ENCODE data around the gene GJE1.

GJE1 gene

DNA sequence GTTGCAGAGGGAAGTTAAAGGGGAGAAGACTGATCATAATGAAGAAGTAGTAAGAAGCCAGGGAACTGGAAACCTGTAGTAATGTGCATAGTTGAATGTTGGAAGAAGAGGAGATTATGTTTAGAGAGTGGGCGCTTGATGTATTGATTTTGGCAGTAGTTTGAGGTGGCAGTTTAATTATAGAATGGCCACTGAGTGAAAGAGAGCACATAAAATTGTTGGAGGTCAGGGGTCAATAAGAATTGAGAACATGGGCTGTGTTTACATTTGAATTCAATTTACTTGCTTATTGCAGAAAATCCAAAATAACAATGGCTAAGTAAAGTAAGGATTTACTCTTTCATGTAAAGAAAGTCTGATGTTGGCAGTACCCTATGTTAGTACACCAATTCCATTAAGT lies 30.1 kb downstream of the GJE1 start:
- Histone ChIP-seq H3K9ac (no peak overlapping the region), H3K27ac (no peak overlapping the region), H3K9me3 (no peaks in the 10 kb centered on the region), H3K4me2 (no peak overlapping the region), H3K27me3 (no peaks in the 10 kb centered on the region), H3K36me3 (peaks cover 26% of the 10 kb centered on the region), H3K4me3 (no peak overlapping the region), H3K4me1 (no peaks in the 10 kb centered on the region), H4K20me1 (peaks cover 97% of the 10 kb centered on the region)
- TF ChIP-seq Cebpa-rat (IDR thresholded peaks at IDR 0.05) = no peak

DNA sequence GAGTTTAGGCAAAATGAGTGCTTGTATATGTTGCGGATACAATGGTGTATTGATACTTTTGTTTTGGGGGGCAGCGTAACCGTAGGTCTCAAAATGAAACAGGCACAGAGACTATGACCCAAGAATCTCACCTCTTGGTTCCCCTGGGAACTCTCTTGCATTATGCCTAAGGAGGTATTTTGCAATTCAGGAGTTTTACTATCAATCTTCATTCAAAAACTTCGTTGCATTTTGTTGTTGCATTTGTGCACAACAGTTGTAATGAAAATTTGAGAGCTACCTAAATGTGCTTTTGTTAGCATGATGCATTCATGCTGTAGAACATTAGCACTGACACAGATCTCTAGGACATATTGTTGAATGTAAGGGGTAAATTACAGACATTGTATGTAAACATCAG lies 32.5 kb downstream of the GJE1 start:
- H4K20me1 ChIP-seq = peaks cover 74% of the 10 kb centered on the region
- H3K4me2 ChIP-seq = no peak overlapping the region
- no peaks in the 10 kb centered on the region for H3K27me3 ChIP-seq
- peaks cover 21% of the 10 kb centered on the region for H3K36me3 ChIP-seq
- H3K9me3 ChIP-seq = no peaks in the 10 kb centered on the region
- H3K4me3 ChIP-seq = no peak overlapping the region
- no peak overlapping the region for H3K27ac ChIP-seq
- no peak overlapping the region for H3K9ac ChIP-seq
- no peaks in the 10 kb centered on the region for H3K4me1 ChIP-seq
- TF ChIP-seq Cebpa-rat (IDR thresholded peaks at IDR 0.05) = no peak

DNA sequence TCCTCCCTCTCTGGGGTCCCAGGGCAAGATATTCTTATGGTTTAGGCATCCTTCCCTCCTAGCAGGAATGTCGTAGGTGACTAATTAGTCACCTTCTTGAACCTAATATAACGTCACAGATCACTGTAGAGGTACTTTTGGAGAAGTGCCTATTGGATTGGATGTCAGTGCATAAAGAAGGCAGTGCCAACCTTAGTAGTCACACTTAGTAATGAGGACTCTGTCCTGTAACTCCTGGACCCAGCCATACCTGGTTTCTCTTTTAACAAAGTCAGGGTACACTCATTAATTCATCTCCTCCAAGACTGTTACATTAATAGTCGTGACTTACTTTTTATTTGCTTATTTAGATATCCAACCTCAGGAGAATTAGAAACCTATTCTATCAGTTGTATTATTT lies 34.3 kb downstream of the GJE1 start:
- Histone ChIP-seq H3K36me3 (peaks cover 34% of the 10 kb centered on the region), H4K20me1 (peaks cover 58% of the 10 kb centered on the region), H3K4me1 (no peaks in the 10 kb centered on the region), H3K9me3 (no peaks in the 10 kb centered on the region), H3K27ac (no peak overlapping the region), H3K4me2 (no peak overlapping the region), H3K9ac (no peak overlapping the region), H3K4me3 (no peak overlapping the region), H3K27me3 (no peaks in the 10 kb centered on the region)
- TF ChIP-seq Cebpa-rat (IDR thresholded peaks at IDR 0.05) = no peak

DNA sequence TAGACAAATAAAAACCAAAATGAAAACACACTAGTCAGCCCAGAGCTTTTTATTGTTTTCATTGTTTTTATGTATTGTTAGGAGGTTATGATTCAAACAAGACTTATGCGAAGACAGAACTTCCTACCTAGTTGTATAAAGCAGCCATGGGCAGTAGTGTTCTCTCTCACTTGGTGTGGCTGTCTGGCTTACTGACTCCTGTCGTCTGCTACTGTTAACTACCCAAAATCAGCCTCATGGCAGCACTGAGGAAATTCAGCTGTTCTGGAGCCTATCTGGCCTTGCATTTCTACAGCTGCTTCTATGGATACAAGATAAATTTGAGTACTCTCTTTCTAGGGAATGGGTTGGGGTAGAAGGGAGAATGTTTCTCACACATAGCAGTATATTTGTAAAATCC lies 34.8 kb downstream of the GJE1 start:
- no peaks in the 10 kb centered on the region for H3K4me1 ChIP-seq
- H3K27me3 ChIP-seq = no peaks in the 10 kb centered on the region
- H3K36me3 ChIP-seq = peaks cover 38% of the 10 kb centered on the region
- no peak for TF ChIP-seq Cebpa-rat (IDR thresholded peaks at IDR 0.05)
- peaks cover 54% of the 10 kb centered on the region for H4K20me1 ChIP-seq
- no peak overlapping the region for H3K4me3 ChIP-seq
- no peak overlapping the region for H3K27ac ChIP-seq
- no peaks in the 10 kb centered on the region for H3K9me3 ChIP-seq
- no peak overlapping the region for H3K4me2 ChIP-seq
- no peak overlapping the region for H3K9ac ChIP-seq

DNA sequence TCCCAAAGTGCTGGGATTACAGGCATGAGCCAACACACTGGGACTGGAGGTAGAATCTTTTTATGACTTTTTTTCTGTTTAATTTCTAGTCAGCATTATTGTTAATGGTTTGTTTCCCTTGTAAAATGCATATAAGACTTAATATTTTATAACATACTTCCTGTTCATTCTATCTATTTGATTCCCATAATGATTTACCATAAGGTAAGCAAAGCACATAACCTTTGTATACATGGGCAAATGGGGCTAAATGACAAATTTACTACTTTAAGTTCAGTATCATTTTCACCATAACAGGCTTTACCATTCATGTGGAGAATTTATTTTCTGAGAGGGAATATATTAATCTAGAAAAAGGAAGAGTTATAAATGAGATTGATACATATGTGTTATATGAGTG lies 38.6 kb downstream of the GJE1 start:
- Histone ChIP-seq H3K27me3 (no peaks in the 10 kb centered on the region), H4K20me1 (peaks cover 19% of the 10 kb centered on the region), H3K4me3 (no peak overlapping the region), H3K27ac (no peak overlapping the region), H3K9ac (no peak overlapping the region), H3K4me1 (no peaks in the 10 kb centered on the region), H3K36me3 (peaks cover 71% of the 10 kb centered on the region), H3K9me3 (no peaks in the 10 kb centered on the region), H3K4me2 (no peak overlapping the region)
- no peak for TF ChIP-seq Cebpa-rat (IDR thresholded peaks at IDR 0.05)

DNA sequence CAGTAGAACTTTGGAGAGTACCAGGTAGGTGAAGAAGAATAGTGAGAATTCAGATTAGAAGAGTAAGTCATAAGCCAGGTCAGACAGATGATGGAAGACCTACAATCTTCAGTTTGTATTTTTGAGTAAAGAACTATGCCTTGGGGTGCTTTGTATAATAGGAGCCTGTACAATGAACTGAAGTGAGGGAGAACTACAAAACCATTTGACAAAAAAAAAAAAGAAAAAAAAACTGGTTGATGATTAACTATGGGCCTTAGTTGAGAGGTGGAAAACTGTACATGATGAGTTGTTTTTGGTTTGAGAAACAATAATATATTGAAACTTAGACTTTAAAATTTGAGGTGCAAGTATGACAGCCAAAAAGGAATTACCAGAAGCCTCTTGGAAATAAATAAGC lies 40.0 kb downstream of the GJE1 start:
- Histone ChIP-seq H3K4me1 (no peaks in the 10 kb centered on the region), H4K20me1 (peaks cover 5% of the 10 kb centered on the region; the same call in 1 of the 2 replicates), H3K36me3 (peaks cover 71% of the 10 kb centered on the region), H3K9me3 (peaks cover 9% of the 10 kb centered on the region), H3K9ac (no peak overlapping the region), H3K27ac (no peak overlapping the region), H3K4me2 (no peak overlapping the region), H3K4me3 (no peak overlapping the region), H3K27me3 (no peaks in the 10 kb centered on the region)
- TF ChIP-seq Cebpa-rat (IDR thresholded peaks at IDR 0.05) = no peak

DNA sequence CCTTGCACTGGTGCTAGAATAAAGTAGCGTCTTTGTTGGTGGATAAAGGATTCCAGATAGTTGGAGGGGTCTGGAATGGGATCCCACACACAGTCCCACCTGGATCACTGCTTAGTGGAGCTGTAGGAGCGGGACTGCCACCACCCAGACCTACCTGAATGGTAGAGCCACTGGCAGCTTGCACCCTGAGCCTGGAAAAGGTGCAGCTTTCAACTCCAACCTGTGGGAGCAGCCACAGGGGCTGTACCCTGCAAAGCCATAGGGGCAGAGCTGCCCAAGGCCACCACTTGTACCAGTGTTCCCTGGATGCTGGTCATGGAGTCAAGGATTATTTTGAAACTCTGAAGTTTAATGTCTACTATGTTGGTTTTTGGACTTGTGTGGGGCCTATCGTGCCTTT lies 41.3 kb downstream of the GJE1 start:
- Histone ChIP-seq H3K27me3 (no peaks in the 10 kb centered on the region), H3K4me1 (no peaks in the 10 kb centered on the region), H4K20me1 (0 out of 2 replicates have a peak, but pooled peaks cover 4% of the 10 kb centered on the region), H3K27ac (no peak overlapping the region), H3K4me2 (no peak overlapping the region), H3K36me3 (peaks cover 77% of the 10 kb centered on the region), H3K9me3 (peaks cover 16% of the 10 kb centered on the region), H3K9ac (no peak overlapping the region), H3K4me3 (no peak overlapping the region)
- TF ChIP-seq Cebpa-rat (IDR thresholded peaks at IDR 0.05) = no peak

DNA sequence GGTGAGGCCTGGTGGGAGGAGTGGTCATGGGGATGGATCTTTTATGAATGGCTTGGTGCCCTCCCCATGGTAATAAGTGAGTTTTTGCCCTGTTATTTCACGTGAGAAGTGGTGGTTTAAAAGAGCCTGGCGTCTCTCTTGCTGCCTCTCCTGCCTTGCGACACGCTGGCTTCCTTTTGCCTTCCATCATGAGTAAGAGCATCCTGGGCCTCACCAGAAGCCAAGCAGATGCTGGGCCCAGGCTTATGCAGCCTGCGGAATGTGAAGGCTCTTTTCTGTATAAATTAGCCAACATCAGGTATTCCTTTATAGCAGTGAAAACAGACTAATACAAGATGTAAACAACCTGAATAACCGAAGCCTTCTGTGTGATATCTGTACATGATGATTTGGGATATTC lies 42.0 kb downstream of the GJE1 start:
- no peak overlapping the region for H3K4me3 ChIP-seq
- peaks cover 77% of the 10 kb centered on the region for H3K36me3 ChIP-seq
- H4K20me1 ChIP-seq = 0 out of 2 replicates have a peak, but pooled peaks cover 4% of the 10 kb centered on the region
- H3K9me3 ChIP-seq = peaks cover 16% of the 10 kb centered on the region
- no peaks in the 10 kb centered on the region for H3K4me1 ChIP-seq
- no peak overlapping the region for H3K9ac ChIP-seq
- no peak for TF ChIP-seq Cebpa-rat (IDR thresholded peaks at IDR 0.05)
- no peaks in the 10 kb centered on the region for H3K27me3 ChIP-seq
- no peak overlapping the region for H3K27ac ChIP-seq
- no peak overlapping the region for H3K4me2 ChIP-seq

DNA sequence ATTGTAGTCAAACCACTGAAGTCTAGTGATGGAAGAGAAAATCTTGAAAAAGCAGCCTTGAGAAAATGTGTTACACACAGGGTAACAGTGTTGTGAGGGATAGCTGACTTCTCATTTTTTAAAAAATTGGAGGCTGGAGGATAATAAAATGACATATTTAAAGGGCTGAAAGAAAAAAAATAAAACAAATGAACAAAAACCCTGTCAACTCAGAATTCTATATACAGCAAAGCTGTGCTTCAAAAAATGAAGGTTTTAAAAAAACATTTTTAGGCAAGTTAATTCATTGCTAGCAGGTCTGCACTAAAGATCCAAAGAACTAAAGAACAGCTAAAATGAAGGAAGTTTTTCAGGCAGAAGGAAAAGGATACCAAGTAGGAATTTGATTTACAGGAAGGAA lies 45.4 kb downstream of the GJE1 start:
- Histone ChIP-seq H3K36me3 (peaks cover 65% of the 10 kb centered on the region), H3K4me3 (no peak overlapping the region), H3K27me3 (no peaks in the 10 kb centered on the region), H4K20me1 (0 out of 2 replicates have a peak, but pooled peaks cover 4% of the 10 kb centered on the region), H3K4me1 (no peaks in the 10 kb centered on the region), H3K4me2 (no peak overlapping the region), H3K9me3 (peaks cover 16% of the 10 kb centered on the region), H3K27ac (no peak overlapping the region), H3K9ac (no peak overlapping the region)
- TF ChIP-seq Cebpa-rat (IDR thresholded peaks at IDR 0.05) = no peak

DNA sequence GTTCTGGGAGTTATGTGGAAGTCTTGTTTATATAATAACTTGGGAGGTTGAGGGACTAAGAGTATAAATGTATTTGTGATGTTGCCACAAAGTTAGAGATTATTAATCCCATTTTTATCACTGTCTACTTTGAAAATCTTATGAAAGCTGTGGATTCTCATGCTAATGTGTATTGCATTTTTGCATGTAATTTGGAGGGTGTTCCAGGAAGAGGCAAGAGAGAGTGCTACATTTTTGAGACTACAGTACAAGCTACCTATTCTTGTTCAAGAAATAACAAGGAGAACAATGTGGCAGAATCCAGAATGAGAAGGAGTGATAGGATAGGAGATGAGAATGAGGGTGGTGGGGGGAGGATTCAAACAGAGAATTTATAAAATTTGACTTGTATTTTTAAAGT lies 49.3 kb downstream of the GJE1 start:
- Histone ChIP-seq H4K20me1 (no peaks in the 10 kb centered on the region), H3K4me3 (no peak overlapping the region), H3K27me3 (no peaks in the 10 kb centered on the region), H3K27ac (no peak overlapping the region), H3K4me2 (no peak overlapping the region), H3K36me3 (peaks cover 30% of the 10 kb centered on the region), H3K4me1 (no peaks in the 10 kb centered on the region), H3K9me3 (peaks cover 12% of the 10 kb centered on the region), H3K9ac (no peak overlapping the region)
- TF ChIP-seq Cebpa-rat (IDR thresholded peaks at IDR 0.05) = no peak

DNA sequence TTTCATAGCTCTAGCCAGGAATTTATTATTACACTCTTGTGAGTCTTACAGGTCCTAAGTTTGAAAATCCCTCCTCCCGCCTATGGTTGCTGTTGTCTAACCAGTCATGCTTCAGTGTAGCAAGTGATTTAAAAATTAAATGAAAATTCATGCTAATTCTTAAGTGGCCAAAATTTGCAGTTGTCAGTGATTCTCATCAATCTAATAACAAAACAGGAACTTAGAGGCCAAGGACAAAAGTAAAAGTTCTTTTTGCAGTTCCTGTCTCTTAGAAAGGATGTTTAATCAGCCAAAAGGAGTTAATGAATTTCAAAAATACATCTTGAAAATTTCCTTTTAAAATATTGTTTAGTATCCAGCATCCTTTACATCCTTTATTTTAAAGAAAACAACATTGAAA lies 50.6 kb downstream of the GJE1 start:
- no peaks in the 10 kb centered on the region for H3K27me3 ChIP-seq
- peaks cover 24% of the 10 kb centered on the region; the same call in 1 of the 2 replicates for H3K36me3 ChIP-seq
- peaks cover under 1% of the 10 kb centered on the region for H3K9me3 ChIP-seq
- H3K9ac ChIP-seq = no peak overlapping the region
- H3K4me2 ChIP-seq = no peak overlapping the region
- H4K20me1 ChIP-seq = no peaks in the 10 kb centered on the region
- no peak overlapping the region for H3K4me3 ChIP-seq
- H3K27ac ChIP-seq = no peak overlapping the region
- TF ChIP-seq Cebpa-rat (IDR thresholded peaks at IDR 0.05) = no peak
- H3K4me1 ChIP-seq = no peaks in the 10 kb centered on the region
